Femur (tissue), 1 donor: Measurements from ENCODE around the gene ANKK1.

Experiments
- DNase-seq: peaks from one replicate; pipeline ENCODE4 v3.0.0-alpha.2; 2017

ANKK1 gene, protein sequence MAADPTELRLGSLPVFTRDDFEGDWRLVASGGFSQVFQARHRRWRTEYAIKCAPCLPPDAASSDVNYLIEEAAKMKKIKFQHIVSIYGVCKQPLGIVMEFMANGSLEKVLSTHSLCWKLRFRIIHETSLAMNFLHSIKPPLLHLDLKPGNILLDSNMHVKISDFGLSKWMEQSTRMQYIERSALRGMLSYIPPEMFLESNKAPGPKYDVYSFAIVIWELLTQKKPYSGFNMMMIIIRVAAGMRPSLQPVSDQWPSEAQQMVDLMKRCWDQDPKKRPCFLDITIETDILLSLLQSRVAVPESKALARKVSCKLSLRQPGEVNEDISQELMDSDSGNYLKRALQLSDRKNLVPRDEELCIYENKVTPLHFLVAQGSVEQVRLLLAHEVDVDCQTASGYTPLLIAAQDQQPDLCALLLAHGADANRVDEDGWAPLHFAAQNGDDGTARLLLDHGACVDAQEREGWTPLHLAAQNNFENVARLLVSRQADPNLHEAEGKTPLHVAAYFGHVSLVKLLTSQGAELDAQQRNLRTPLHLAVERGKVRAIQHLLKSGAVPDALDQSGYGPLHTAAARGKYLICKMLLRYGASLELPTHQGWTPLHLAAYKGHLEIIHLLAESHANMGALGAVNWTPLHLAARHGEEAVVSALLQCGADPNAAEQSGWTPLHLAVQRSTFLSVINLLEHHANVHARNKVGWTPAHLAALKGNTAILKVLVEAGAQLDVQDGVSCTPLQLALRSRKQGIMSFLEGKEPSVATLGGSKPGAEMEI

DNA sequence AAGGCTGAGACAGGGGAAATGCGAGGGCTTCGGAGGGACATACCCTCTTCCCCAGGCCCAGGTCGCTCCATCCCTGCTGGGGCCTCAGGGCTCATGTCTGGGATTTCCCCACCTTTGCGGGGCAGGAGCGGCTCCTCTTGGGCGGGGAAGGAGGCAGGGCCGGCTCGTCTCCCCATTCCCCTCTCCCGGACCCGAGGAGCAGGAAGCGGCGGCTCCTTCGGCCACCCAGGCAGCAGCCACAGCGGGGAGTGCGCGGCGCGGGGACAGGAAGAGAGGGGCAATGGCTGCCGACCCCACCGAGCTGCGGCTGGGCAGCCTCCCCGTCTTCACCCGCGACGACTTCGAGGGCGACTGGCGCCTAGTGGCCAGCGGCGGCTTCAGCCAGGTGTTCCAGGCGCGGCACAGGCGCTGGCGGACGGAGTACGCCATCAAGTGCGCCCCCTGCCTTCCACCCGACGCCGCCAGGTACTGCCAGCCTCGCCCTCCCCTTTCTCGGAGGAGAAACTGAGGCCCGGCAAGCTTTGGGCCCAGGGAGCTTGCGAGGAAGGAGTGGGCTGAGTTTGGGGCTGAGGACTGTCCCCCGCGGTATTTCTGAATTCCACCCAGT is at the start of gene ANKK1:
ANKK1 (plus strand) TSS at position 175 of the 607 bp plus-strand sequence; CDS start at position 281, 106 bp downstream.
- no peak for DNase-seq

DNA sequence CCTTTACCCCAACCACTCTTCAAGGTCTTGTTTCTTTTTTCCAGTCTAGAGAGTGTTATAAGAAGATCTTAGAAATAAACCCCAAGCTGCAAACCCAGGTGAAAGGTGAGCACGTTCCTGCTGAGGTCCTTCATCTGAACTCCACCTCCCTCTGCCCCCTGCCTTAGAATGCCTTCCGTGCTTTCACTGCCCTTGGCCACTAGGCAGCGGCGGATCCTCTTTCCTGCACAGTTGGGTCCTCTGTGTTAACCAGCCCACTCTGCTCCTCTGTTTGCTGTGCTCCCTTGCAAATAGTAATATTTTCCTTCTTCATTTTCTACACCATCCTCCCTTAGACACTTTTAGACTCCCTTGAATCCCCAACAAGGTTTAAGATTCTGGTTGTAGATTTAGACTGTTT is 48.8 kb upstream of the ANKK1 start:
- no peak for DNase-seq

DNA sequence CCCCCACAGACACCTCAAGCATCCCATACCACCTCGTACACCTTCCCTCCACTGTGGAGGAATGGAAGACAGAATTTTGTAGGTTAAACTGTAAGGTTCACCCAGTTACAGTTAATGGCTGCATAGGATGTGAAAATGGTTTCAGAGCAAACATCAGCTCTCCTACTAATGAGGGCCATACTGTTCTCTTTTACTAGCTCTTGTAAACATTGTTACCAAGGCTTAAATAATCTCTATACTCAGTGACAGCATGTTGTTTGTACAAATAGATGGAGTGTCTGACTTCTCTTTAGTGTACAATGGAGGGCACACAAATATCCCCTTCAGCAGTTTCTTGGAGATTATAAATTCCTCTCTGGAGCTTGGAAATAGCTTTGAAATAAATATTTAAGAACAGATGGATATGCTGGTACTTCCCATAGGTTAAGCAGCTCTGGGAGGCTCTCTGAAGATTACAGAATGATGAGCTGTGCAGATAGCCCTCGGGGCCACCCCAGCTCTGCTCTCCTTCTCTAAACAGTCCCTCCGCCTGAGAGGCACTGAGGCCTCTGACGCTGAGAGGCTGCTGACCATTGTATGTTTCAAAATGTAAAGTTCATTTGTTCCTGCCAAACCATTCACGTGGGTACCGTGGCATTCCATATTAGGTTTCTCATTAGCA is 47.5 kb upstream of the ANKK1 start:
- no peak for DNase-seq

DNA sequence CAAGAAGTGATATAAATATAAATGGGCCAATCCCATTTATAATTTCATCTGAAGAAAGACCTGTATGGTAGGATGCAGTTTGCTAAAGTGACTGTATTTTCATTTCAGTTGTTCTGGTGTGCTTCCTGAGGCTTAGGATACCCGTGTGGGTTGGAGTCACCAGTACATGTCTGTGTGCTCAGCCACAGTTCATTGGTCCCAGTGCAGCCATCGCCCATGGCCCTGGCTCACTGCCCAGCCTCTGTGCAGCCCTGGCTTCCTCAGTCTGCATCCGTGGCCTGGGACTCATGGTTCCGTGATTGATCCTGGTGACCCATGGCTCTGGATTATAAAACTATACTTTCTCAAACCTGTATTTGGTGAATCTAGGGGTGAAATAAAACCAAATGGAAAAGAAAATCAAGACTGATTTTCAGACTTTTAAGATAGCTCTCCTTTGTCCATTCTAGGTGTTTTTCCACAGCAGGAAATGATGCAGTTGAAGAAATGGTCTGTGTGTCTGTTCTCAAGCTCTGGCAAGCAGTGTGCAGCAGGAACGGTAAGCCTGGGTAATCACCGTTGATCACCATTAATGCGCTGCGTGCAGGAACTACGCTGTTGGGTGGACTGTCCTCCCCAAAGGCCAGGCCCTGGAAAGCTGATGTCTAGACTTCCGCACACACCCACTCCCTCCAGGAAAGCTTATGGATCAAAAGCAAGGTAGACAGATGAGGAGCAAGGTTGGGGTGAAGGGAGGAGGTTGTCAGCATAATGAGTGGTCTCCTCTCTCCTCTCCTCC is 46.0 kb upstream of the ANKK1 start:
- no peak for DNase-seq

DNA sequence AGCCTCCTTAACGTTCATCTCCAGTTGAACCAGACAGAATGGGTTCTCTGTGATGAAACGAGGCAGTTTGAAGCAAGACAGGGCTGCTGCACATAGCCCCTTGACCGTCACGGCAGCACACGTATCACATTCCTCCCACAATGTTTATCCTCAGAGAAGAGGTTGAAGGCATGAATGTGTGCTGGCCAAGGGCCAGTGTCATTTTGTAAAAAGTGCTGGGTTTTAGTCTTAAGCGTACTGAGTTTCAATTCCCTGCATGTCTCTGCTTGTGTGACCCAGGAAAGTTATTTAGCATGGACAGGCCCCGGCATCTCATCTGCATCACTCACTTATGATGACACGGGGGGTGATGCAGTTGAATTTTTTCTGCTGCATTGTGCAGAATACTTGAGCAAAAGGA is 41.6 kb upstream of the ANKK1 start:
- no peak for DNase-seq

DNA sequence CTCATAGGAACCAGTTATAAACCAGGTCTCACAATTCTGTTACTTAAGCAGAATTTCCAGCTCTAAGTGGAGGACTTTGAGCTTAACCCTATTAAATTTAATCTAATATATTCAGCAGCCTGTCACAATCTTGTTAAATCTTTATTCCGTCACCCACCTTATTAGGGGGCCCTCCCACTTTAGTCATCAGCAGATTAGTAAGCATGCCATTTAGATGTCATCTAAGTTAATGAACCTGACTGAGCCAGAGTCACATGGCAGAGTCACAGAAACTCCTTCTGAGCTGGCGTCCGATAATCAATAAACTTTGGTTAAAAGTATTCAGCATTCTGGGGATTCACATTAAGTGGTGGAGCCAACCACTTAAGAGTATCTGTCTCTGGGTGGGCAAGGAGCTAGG is 38.1 kb upstream of the ANKK1 start:
- no peak for DNase-seq

DNA sequence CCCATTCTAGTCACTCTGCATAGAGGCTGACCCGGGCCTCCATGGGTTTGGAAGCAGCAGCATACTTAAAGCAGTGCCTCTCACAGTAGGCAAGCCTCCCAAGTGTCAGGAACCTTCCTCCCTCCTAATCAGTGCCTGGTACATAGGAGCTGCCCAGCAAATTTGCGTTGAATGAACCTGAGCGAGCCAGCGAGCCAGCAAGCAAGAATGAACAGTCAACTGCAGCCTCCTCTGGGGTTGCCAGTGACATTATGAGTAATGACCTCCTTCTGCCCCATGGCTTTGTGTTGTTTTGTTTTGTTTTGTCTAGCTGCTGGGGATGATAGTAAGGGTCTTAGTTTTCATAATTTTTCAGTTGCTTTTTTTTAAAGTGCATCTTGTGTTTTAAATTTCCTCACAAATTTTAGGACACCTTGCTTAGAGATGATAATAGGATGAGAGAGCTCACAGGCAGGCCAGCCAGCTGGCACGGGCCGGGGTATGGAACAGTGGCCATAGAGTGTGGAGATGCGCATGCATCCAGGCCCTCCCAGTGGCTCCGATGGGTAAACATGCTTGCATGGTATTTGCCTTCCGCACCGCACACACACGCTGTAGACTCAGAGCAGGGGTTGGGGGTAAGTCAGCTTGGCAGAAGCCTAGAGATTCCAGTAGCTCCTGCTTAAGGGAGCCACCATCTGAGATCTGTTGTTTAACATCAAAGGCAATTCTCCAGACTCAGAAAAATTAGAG is 37.1 kb upstream of the ANKK1 start:
- DNase-seq, result no peak

DNA sequence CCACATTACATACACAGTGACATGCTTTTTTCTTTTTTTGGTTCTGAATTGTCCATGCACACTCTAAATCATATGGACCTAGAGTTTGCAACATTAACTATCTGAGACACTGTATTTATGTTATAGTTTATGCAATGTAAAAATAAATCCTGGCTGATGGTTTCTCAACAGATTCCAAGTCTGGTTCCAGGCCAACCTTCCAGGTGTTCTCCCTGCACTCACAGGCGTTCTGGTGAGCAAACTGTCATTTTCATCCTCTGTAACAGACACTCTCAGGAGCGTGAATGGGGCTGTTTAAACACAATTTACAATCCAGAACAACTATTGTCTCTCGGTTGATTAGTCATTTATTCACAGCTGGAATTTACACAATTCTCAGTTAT is 36.5 kb upstream of the ANKK1 start:
- no peak for DNase-seq

DNA sequence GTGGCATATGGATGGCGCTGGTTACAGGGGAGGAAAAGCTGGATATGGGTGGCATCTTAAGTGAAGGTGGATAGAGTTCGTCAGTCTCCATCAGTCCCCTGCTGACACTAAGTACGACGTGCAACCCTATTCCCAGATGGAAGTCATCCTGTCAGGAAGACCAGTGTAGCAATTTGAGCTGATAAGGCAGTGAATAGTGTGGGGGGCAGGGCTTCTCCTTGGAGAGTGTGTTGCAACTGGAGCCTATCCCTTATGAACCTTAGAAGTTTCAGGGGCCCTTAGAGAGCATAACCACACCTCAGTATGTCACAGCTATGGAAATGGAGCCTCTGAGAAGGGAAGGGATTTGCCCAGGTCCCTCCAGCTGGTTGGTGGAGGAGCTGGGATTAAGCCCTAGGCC is 36.1 kb upstream of the ANKK1 start:
- no peak for DNase-seq

DNA sequence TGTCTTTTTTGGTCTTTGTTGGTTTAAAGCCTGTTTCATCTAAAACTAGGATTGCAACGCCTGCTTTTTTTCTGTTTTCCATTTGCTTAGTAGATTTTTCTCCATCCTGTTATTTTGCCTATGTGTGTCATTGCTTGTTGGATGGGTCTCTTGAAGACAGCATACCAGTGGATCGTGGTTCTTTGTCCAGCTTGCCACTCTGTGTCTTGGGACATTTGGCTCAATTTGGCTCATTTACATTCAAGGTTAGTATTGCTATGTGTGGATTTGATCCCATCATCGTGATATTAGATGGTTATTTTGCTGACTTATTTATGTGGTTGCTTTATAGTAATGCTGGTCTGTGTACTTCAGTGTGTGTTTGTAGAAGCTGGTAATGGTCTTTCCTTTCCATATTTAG is 31.4 kb upstream of the ANKK1 start:
- no peak for DNase-seq

DNA sequence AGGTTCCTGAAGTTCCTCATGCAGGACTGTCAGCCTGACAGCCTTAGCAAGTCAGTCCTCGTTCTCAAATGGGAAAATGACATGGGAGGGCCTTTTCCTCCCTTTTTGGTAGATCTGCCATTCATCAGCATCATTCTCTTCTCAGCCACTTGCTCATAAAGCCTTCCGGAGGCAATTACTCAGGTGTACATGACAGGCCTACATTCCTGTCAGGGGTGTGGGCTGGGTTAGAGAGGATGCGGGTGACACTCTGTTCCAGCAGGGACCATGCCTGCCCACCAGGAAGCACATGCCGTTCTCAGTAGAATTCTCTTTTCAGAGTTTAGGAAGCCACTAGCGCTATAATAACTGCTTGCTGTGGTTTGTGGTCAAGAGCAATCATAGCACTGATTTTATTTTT is 24.2 kb upstream of the ANKK1 start:
- no peak for DNase-seq

DNA sequence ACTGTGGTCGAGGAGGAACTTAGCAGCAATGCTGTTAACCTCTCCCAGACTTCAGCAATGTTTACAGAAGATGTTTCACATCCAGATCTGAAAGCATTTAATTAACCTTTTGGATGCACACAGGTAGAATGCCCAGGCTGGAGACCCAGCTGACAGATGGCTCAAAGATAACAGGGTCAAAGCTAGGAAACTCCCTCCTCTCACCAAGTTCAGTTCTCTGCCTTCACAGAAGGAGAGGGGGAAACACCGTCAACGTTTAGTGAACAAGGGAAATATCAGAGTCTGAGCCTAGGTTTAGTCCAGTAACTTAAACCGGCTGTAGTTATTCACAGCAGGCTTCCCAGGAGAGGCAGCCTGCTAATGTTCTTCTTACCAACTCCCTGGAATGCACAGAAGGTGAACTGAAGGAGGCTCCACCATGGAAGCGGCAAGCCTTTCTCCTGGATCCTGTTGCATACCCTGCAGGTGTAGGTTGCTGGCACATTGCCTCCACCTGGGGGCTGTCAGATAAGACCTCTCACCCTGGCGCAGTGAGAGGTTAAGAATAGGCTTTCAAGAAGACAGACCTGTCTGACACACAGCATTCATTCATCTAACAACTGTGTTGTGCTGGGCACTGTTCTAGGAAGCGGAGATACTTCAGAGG is 23.5 kb upstream of the ANKK1 start:
- DNase-seq, result no peak

DNA sequence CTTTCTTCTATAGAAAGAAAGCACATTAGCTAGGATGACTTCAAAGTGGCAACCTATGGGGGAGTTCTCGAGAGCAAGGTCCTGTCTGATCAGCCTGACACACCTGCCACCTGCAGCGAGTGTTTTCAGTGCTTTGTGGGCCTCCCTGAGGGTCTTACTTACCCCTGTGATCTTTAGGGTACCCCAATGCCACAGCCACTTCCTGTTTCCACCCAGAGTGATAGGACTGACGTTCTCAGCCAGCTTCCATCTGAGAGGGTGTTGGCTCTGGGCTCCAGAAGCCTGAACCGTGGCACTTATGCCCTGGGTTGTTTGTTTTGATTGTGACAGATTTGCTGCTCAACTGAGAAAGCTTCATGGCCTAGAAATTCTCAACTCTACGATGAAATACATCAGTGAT is 21.7 kb upstream of the ANKK1 start:
- no peak for DNase-seq

DNA sequence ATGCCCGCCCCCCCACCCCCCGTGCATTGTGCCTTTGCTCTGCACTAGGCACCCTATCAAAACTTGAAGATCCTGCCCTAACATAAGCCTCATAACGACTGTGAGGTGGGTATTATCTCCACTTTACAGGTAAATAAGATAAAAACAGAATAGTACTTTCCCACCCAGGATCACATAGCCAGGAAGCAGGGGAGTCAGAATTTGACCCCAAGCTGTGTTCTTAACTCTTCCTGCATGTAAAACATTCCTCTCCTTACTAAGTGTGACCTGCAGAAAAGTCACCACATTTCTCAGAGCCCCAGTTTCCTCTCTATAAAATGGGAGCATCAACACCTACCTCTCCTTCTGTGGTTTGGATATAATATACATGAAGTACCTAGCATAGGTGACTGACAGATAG is 18.2 kb upstream of the ANKK1 start:
- no peak for DNase-seq

DNA sequence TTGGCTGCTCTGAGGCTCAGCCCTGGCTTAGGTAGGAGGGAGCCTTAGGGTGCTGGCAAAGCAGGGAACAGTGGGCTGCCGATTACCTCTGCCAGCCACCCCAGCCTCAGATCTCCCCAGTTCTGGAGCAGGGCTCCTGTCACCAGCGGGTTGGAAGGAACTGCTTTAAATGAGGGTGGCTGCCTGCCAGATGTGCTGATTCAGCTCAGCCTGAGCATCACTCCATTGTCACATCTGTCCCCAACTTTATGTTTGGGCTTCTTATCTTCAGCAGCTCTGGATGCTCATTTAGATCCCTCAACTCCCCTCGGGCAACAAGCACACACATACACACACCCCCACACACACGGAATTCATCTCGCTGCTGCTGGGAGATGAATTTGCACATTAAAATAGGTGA is 16.9 kb upstream of the ANKK1 start:
- no peak for DNase-seq

DNA sequence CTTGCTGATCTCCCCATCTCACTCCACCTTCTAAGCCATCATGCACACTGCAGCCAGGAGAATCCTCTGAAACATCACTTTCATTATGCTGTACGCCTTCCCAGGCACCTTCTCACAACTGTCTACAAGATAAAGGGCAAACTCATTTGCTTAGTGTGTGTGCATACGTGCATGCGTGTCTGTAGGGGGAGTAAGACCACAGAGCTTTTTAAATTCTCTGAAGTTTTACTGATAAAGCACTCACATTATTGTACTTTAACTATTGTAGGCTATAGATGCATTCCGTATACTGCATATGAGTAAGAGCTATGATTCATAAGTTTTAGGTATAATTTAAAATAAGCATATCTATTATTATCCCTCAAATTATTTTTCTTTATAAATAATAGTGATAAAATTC is 15.3 kb upstream of the ANKK1 start:
- no peak for DNase-seq

DNA sequence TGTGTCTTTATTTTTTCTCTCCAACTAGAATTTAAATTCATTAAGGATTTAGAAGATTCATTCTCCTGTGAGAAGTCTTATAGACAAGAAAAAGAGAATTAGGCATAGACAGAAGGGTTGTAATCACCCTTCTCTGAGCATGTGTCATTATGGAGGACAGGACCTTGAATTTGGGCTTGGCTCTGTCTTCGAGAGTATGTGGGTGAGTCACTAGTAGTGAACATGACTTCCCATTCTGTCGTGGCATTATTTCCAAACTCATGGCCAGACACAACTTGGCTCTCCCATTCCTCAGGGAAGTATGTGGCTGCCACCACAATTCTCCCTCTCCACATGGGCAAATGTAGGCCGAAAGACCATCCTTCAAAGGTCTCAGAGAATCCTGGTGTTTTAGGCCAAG is 14.3 kb upstream of the ANKK1 start:
- DNase-seq, result no peak

DNA sequence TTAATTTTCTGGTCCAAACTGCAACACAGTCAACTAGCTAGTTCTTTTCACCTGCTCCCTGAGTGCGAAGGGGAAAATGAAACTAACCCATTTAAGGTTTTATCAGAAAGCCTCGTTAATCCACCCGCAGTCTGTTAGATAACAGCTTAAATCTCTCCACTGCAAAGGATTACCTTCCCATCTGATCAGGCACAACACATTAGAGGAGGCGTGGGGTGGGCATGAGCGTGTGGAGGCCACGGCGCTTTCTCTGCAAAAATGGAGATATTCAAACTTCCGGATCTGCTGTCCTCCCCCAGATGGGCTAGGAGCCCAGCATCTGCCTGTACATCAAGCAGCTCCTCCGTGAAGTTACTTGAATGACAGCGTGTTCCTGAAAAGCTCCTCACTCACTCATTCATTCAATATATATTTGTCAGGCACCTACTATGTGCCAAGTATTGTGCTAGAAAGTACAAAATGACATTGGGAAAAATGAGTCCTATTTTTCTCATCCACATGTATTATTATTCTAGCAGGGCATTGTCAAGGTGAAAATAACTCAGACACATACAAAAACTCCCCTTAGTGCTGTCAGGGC is 13.5 kb upstream of the ANKK1 start:
- DNase-seq, result no peak

DNA sequence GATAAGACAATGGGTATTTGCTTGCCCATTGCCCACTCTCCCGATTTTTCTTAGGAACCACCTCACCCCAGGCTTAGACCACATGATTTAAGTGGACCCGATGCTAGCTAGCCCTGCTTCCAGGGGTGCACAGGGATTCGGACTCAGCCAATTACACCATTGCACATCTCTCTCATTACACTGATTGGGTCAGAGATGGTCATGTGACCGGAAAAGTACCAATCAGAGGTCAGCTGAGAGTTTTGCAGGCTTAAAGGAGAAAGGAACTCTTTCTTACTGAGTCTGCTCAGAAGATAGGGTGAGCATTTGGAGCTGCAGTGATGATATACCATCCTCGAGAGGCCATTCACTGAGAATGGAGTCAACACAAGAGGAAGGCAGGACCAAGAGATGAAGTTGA is 12.2 kb upstream of the ANKK1 start:
- no peak for DNase-seq

DNA sequence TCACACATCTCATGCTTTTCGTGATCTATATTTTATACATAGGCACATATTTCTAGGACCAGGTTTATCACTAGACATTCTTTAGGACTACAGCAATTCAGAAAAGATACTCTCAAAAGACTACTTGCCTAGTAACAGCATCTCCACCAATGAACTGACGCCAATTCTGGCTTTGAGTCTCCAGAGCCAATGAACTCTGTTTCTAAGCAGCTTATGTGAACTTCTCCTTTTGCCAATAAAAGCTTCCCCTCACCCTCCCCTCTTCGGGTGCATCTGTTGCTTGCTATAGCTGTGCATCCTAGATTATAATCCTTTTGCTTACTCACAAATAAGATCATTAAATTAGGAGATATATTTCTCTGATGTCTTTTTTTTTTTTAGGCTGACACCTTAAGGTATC is 11.4 kb upstream of the ANKK1 start:
- peak; percentile 48 for DNase-seq
